ENCODE measurements around the gene FSCB. TPM values are rescaled to one million over a fixed set of nuclear protein-coding genes. Genes with fewer than 3 reads are reported as not detected.

The FSCB gene
- total RNA-seq (2021) (not detected in 2 replicates), Bru-seq, nascent RNA (percentile 16 among the genes with signal in this experiment), BruChase-seq, experiment 1, labeled RNA remaining after a 2-hour chase (percentile 19 among the genes with signal in this experiment), BruChase-seq, experiment 2, labeled RNA remaining after a 6-hour chase (not detected)
- long read RNA-seq, result 0 reads

GRCh38 chr14:44507183-44507582 lies at the start of gene FSCB:
Gene FSCB, minus strand, starts transcription at chr14:44507283. Its CDS starts 296 bp downstream, at chr14:44506987.
- H3K4me1 ChIP-seq (ENCODE audit: insufficient read depth, low read length, poor library complexity, severe bottlenecking), result no peaks in the 10 kb centered on the region
- no peak for TF ChIP-seq EZH2 (IDR thresholded peaks at IDR 0.05; ENCODE audit: borderline replicate concordance, low read depth, low read length, poor library complexity, severe bottlenecking)
- no peak for TF ChIP-seq CTCF (conservative IDR thresholded peaks at IDR 0.05; ENCODE audit: low read depth, low read length)
- no peak within 1 kb of the TSS for H3K4me3 ChIP-seq (ENCODE audit: low read depth, low read length, poor library complexity, severe bottlenecking)
- H3K9me3 ChIP-seq (ENCODE audit: low read depth, low read length, poor library complexity, severe bottlenecking), result no peaks in the 10 kb centered on the region
- no peaks in the 10 kb centered on the region for H3K27me3 ChIP-seq (replicated peaks; ENCODE audit: insufficient read depth, low read depth, low read length, poor library complexity)
- intact Hi-C loops (cut with micrococcal nuclease; ENCODE audit: unreplicated experiment), result no loop called here
- DNase-seq (ENCODE audit: low spot score), result no peak
- BruUV-seq (replicated peaks), result no TSS peak
- H3K27ac ChIP-seq (ENCODE audit: low read depth, low read length, poor library complexity, severe bottlenecking), result no peak within 1 kb of the TSS
- H3K36me3 ChIP-seq (ENCODE audit: insufficient read depth, low read length, poor library complexity, severe bottlenecking), result no peaks in the 10 kb centered on the region
- ChIA-PET POLR2A (ENCODE audit: low non-redundant PET) (no interaction called here), CTCF (no interaction called here)

- peaks cover 19% of the 10 kb centered on the region for H3K4me1 ChIP-seq (ENCODE audit: insufficient read depth, low read length, poor library complexity, severe bottlenecking)
- TF ChIP-seq EZH2 (IDR thresholded peaks at IDR 0.05; ENCODE audit: borderline replicate concordance, low read depth, low read length, poor library complexity, severe bottlenecking) (no peak), CTCF (conservative IDR thresholded peaks at IDR 0.05; ENCODE audit: low read depth, low read length) (no peak)
- H3K4me3 ChIP-seq (ENCODE audit: low read depth, low read length, poor library complexity, severe bottlenecking), result no peak overlapping the region
- DNase-seq (ENCODE audit: low spot score), result no peak
- H3K36me3 ChIP-seq (ENCODE audit: insufficient read depth, low read length, poor library complexity, severe bottlenecking), result no peaks in the 10 kb centered on the region
- no peaks in the 10 kb centered on the region for H3K27me3 ChIP-seq (replicated peaks; ENCODE audit: insufficient read depth, low read depth, low read length, poor library complexity)
- no peaks in the 10 kb centered on the region for H3K9me3 ChIP-seq (ENCODE audit: low read depth, low read length, poor library complexity, severe bottlenecking)
- intact Hi-C loops (cut with micrococcal nuclease; ENCODE audit: unreplicated experiment), result no loop called here
- CTCF ChIA-PET, result no interaction called here
- POLR2A ChIA-PET (ENCODE audit: low non-redundant PET), result no interaction called here
- no peak overlapping the region for H3K27ac ChIP-seq (ENCODE audit: low read depth, low read length, poor library complexity, severe bottlenecking)
- no TSS peak for BruUV-seq (replicated peaks)
These were observed 24.6 kb upstream of the FSCB start for GRCh38 chr14:44531658-44532057.

- H3K4me3 ChIP-seq (ENCODE audit: low read depth, low read length, poor library complexity, severe bottlenecking), result no peak overlapping the region
- TF ChIP-seq EZH2 (IDR thresholded peaks at IDR 0.05; ENCODE audit: borderline replicate concordance, low read depth, low read length, poor library complexity, severe bottlenecking) (no peak), CTCF (conservative IDR thresholded peaks at IDR 0.05; ENCODE audit: low read depth, low read length) (no peak)
- ChIA-PET POLR2A (ENCODE audit: low non-redundant PET) (no interaction called here), CTCF (no interaction called here)
- intact Hi-C loops (cut with micrococcal nuclease; ENCODE audit: unreplicated experiment), result no loop called here
- H3K9me3 ChIP-seq (ENCODE audit: low read depth, low read length, poor library complexity, severe bottlenecking), result no peaks in the 10 kb centered on the region
- peaks cover 19% of the 10 kb centered on the region for H3K4me1 ChIP-seq (ENCODE audit: insufficient read depth, low read length, poor library complexity, severe bottlenecking)
- H3K36me3 ChIP-seq (ENCODE audit: insufficient read depth, low read length, poor library complexity, severe bottlenecking), result no peaks in the 10 kb centered on the region
- no peaks in the 10 kb centered on the region for H3K27me3 ChIP-seq (replicated peaks; ENCODE audit: insufficient read depth, low read depth, low read length, poor library complexity)
- BruUV-seq (replicated peaks), result no TSS peak
- DNase-seq (ENCODE audit: low spot score), result no peak
- H3K27ac ChIP-seq (ENCODE audit: low read depth, low read length, poor library complexity, severe bottlenecking), result no peak overlapping the region
These were observed 23.4 kb upstream of the FSCB start for GRCh38 chr14:44530475-44530874.
